HG03097 (cell line): ENCODE data around the gene TIMM17B.

Source experiments
- ATAC-seq: cut with Tn5 transposase; IDR thresholded peaks from one replicate; pipeline ENCODE4 v1.9.1; 2021; ENCODE audit not compliant: unreplicated experiment, low FRiP score

The TIMM17B gene

GRCh38 chrX:48919360-48919841 is 21.8 kb upstream of the TIMM17B start:
- ATAC-seq, result peak; percentile 6

- peak; percentile 60 for ATAC-seq
Measured at GRCh38 chrX:48918643-48919340, 21.2 kb upstream of the TIMM17B start, which contains the start of gene PIM2. Gene PIM2 (minus strand): TSS chrX:48919024. CDS start chrX:48918834, 190 bp downstream.

GRCh38 chrX:48918301-48918642 is 20.7 kb upstream of the TIMM17B start:
- ATAC-seq, result no peak

DNA sequence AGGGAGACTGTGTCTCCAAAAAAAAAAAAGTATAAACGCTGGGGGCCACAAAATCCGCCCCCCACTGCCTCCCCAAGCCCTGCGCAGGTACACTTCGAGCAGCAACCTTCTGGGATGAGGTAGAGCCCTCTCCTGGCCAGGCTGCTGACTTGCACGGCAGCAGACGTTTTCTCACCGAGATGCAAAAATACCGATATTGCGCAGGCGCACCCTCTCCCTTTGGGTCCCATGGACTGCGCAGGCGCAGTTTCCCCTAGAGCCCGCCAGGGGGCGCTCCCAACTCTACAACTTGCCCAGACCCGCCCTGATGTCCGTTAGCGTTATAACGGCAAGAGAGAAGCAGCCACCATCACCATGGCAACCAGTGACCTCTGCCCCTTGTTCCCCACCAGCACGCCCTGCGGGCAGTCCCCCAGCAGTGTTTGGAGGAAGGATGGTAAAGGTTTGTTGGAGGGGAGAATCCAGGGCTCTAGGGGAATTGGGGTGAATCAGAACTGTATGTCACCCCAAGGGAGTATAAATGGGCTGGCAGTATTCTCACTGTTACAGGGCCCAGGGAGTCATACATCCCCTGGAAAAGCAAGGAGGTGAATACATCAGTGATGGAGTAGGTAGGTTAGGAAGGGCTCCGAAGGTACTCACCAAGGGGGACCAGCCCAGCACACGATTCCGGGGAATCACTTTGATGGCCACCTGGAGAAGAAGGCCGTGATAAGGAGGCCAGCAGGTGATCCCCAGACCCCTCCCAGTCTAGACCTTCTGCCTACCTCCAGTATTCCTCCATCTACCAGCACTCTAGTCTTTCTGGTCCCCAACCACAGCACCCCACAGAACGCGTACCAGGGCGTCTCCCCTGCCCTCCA is 19.8 kb upstream of the TIMM17B start:
- peak; percentile 33 for ATAC-seq

DNA sequence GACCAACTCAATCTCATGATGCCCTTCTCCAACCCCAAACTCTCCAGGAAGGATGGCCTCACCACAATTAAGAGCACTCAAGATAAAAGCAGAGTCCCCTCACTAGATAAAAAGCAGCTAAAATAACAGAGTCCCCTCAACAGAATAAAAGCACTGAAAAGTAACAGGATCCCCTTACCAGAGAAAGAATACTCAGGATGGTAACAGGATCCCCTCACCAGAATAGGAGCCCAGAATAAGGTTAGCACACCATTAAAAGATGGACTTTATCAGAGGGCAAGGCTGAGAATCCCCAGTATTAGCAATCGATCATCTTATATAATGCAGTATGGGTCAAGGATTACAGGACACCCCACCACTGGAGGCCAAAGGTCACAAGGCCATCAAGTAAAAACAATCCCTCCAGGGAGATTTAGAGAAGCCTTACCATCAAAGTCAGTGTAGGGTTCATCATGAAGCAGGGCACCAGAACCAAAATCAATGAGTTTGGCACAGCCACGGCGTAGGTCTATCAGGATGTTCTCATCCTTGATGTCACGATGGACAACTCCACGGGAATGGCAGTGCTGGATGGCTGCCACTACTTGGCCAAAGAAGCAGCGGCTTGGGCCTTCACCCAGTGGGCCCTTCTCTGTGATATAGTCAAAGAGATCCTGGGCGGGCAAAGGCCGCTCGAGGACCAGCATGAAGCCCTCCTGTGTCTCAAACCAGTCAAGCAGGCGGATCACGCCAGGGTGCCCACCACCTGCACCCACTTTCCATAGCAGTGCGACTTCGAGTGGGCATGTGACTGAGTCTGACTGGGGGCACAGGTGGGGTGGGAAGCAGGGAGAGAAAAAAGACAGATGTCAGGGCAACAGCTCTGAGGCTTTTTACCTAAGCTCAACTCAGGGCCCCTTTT is 17.3 kb upstream of the TIMM17B start:
- no peak for ATAC-seq

DNA sequence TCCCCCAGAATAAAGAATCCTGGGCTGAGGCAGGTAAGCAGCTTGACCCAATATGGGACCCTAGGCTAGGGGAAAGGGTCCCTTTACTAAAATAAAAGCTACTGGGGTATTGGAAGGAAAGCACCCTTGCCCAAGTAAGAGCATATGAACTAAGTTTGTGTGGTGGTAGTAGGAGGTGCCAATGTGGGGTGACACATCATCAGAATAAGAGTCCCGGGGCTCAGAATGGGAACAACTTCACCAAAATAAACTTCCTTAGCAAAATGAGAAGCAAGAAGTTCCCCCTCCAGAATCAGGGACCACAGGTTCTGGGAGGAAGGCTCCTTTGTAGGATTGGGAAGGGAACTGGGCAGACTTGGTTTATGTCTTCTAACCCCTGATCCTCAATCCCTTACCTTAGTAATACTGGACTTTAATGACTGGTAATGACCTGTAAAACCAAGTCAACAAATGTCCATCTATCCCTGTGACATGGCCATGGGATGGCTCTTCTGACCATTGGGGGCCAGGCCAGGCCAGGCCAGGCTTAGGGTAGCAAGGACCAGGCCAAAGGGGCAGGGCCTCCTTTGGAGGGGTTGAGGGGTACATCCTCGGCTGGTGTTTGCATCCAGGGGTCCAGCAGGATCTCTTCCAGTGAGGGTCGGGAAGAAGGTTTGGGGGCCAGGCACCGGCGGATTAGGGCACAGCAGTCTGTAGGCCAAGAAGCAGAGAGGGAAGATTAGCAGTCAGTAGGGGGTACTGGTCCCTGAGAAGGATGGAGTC is 16.2 kb upstream of the TIMM17B start:
- ATAC-seq, result no peak

- ATAC-seq, result peak; percentile 38
Measured at GRCh38 chrX:48911412-48912182, 14.0 kb upstream of the TIMM17B start, which contains the start of gene SLC35A2. Gene SLC35A2 (minus strand): TSS chrX:48911646. CDS start chrX:48911636, 10 bp downstream.

GRCh38 chrX:48910926-48911411 is 13.4 kb upstream of the TIMM17B start:
- no peak for ATAC-seq

DNA sequence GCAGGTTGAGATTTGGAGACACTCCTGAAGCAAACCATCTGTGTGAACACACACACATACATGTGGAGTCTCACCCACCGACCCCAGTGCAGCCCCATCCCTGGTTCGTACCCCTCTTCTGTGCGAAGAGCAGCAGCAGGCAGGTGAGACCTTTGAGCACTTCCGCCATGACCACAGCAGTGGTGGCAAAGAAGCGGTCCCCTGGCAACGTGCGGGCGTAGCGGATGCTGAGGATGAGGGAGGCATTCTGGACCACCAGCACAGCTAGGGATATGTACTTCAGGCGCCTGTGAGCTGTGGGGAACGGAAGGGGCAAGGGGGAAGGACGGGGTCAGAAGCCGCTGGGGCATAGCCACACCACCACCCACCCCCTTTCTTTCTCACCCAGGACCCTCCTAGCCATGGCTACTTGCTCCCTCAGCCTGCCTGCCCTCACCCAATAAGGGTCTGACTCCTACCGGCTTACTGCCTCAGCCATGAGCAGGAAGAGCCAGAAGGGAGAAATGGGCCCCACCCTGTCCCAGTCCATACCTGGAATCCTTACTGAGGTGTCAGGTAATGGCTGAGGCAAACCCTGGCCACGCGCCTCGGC is 12.2 kb upstream of the TIMM17B start:
- no peak for ATAC-seq

- ATAC-seq, result no peak
Measured at GRCh38 chrX:48908600-48908999, 11.0 kb upstream of the TIMM17B start.

- ATAC-seq, result no peak
Measured at GRCh38 chrX:48905090-48905790, 7.7 kb upstream of the TIMM17B start.

DNA sequence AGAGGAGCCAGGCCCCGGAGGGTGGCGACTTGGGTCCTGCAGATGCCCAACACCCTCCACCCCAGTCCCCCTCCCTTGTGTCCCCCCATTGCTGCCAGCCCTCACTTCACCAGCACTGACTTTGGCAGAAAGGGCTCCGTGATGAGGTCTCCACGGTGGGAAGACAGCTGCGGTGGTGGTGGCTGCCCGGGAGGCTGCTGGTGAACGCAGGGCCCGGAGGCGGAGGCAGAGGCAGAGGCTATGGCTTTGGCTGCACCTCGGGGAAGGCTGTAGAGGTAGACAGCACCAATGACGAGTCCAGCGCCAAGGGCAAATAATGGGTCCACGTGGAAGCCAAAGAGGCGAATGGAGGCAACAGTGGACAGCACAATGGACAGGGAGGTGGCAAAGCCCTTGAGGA is 7.1 kb upstream of the TIMM17B start:
- ATAC-seq, result no peak

GRCh38 chrX:48904180-48904579 is 6.6 kb upstream of the TIMM17B start:
- no peak for ATAC-seq

- ATAC-seq, result no peak
Measured at GRCh38 chrX:48903290-48903689, 5.7 kb upstream of the TIMM17B start.

DNA sequence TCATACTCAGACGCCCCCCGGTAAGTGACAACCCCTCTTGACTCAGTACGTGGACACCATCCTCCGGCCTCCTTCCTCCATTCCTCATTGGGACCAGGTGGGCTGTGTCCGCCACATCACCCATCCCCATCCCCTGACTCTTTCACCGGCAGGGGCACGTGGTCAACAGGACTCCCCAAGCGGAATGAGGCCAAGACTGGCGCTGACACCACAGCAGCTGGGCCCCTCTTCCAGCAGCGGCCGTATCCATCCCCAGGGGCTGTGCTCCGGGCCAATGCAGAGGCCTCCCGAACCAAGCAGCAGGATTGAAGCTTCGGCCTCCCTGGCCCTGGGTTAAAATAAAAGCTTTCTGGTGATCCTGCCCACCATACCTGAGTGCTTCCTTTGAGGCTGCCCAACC is 5.2 kb upstream of the TIMM17B start:
- no peak for ATAC-seq

- ATAC-seq, result no peak
Measured at GRCh38 chrX:48902135-48902534, 4.6 kb upstream of the TIMM17B start.

- ATAC-seq, result no peak
Measured at GRCh38 chrX:48901069-48901468, 3.5 kb upstream of the TIMM17B start.

DNA sequence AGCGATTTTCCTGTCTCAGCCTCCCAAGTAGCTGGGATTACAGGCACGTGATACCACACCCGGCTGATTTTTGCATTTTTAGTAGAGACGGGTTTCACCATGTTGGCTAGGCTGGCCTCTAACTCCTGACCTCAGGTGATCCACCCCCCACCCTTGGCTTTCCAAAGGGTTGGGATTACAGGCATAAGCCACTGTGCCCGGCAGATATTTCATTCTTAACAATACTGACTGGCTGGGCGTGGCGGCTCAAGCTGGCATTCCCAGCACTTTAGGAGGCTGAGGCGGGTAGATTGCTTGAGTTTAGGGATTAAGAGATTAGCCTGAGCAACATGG is 1.5 kb upstream of the TIMM17B start:
- no peak for ATAC-seq
